Measurements from ENCODE around the gene CD44.

DNA sequence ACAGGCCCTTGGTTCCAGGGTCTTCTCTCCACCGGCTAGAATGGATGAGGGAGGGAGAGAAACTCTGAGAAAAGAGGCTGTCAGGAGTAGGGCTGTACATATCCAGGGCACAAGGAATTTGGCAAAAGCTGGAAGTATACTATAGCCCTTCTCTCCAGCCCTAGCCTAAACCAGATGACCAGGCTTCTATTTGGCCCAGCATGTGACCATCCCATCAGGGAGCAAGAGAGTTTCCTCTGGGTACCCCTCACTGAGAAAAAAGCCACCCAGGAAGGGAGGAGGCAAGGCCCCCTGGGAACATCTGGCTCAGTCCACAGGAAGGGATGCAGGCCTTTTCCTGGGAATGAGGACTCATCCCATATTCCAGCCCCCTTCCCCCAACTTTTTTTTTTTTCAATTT is 8.3 kb downstream of the CD44 start:
- TF ChIP-seq POLR2AphosphoS5 (IDR thresholded peaks at IDR 0.05) (no peak), POLR2A (IDR thresholded peaks at IDR 0.05) (no peak)
- TF ChIP-seq, protein P1, sequence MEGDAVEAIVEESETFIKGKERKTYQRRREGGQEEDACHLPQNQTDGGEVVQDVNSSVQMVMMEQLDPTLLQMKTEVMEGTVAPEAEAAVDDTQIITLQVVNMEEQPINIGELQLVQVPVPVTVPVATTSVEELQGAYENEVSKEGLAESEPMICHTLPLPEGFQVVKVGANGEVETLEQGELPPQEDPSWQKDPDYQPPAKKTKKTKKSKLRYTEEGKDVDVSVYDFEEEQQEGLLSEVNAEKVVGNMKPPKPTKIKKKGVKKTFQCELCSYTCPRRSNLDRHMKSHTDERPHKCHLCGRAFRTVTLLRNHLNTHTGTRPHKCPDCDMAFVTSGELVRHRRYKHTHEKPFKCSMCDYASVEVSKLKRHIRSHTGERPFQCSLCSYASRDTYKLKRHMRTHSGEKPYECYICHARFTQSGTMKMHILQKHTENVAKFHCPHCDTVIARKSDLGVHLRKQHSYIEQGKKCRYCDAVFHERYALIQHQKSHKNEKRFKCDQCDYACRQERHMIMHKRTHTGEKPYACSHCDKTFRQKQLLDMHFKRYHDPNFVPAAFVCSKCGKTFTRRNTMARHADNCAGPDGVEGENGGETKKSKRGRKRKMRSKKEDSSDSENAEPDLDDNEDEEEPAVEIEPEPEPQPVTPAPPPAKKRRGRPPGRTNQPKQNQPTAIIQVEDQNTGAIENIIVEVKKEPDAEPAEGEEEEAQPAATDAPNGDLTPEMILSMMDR (IDR thresholded peaks at IDR 0.05), result no peak
